Activated CD8-positive, alpha-beta T cell treated with anti-CD3 and anti-CD28 coated beads, Interleukin-2, amount 10 ng/mL, durations not matched to agents 7 days and 5 days (primary cell): ENCODE results near the gene SPDYE18. TPM values are rescaled to one million over a fixed set of nuclear protein-coding genes. Genes with fewer than 3 reads are reported as not detected.
"Not testable (repeated sequence)": the region's sequence is repeated elsewhere in the genome, so short reads cannot be mapped to it uniquely, and the experiment has no call there.

Experiments used
- ATAC-seq: fragments of 150-1000 bp; cut with Tn5 transposase; one replicate; pipeline ENCODE4 v1.10.0; 2021; ENCODE audit warnings: moderate library complexity
- CTCF ChIA-PET: fragments of 350-600 bp; sonication (Branson Sonifier 250); formaldehyde crosslinking; loops from one replicate; lab custom pipeline; 2021; ENCODE audit warnings: antibody characterized with exemption; lab: Charles Lee
- POLR2A ChIA-PET: fragments of 350-600 bp; sonication (Branson Sonifier 250); formaldehyde crosslinking; loops from one replicate; lab custom pipeline; 2021; ENCODE audit warnings: antibody characterized with exemption; lab: Charles Lee
- DNase-seq: peaks from one replicate; pipeline ENCODE4 v3.0.0-alpha.2; 2020
- H3K27ac Mint-ChIP-seq: one replicate; pipeline ENCODE4 v1.8.0; 2021; ENCODE audit warnings: mild to moderate bottlenecking, mixed read lengths
- H3K27me3 Mint-ChIP-seq: one replicate; pipeline ENCODE4 v1.8.0; 2021; ENCODE audit warnings: low read depth, mixed read lengths
- H3K36me3 Mint-ChIP-seq: one replicate; pipeline ENCODE4 v1.8.0; 2021; ENCODE audit warnings: low read depth, mixed read lengths
- H3K4me1 Mint-ChIP-seq: one replicate; pipeline ENCODE4 v1.8.0; 2021; ENCODE audit warnings: low read depth, mixed read lengths
- H3K4me3 Mint-ChIP-seq: one replicate; pipeline ENCODE4 v1.8.0; 2021; ENCODE audit warnings: mild to moderate bottlenecking, mixed read lengths
- H3K9me3 Mint-ChIP-seq: one replicate; pipeline ENCODE4 v1.8.0; 2022; ENCODE audit warnings: mixed read lengths; ENCODE audit not compliant: insufficient read depth
- total RNA-seq, 2 experiments: library from RNA; stranded (reverse); gene quantifications; one replicate each; pipeline ENCODE4 v1.2.3, GENCODE V29; 2021

Gene SPDYE18, protein sequence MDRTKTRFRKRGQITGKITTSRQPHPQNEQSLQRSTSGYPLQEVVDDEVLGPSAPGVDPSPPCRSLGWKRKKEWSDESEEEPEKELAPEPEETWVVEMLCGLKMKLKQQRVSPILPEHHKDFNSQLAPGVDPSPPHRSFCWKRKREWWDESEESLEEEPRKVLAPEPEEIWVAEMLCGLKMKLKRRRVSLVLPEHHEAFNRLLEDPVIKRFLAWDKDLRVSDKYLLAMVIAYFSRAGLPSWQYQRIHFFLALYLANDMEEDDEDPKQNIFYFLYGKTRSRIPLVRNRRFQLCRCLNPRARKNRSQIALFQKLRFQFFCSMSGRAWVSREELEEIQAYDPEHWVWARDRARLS
- total RNA-seq, result under 1 TPM; 0.68 to 0.99 TPM

DNA sequence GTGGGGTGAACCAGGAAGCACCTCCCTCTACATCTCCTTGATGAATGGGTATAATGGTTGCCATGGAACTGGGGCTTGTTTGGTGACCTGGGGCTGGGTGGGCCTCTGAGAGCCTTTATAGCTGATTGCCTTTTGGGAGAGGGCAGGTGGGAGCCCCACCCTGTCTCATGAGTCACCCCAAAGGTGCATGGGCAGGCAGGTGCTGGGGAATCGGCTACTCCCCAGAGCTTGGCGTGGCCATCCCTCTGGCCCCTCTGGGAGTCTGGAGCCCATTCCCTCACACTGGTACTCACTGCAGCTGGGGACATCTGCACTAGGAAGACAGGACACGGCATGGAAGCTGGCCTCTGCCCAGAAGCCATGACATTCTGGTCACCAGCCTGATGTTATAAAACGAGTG, at the start of gene SPDYE18:
TSS of gene SPDYE18 (minus strand) at position 2 of the 400 bp plus-strand sequence. CDS start 2,046 bp downstream, outside the sequence.
- DNase-seq, H3K27me3 Mint-ChIP-seq, H3K4me3 Mint-ChIP-seq, POLR2A ChIA-PET, H3K36me3 Mint-ChIP-seq, H3K4me1 Mint-ChIP-seq, CTCF ChIA-PET, H3K9me3 Mint-ChIP-seq, H3K27ac Mint-ChIP-seq, ATAC-seq: not testable (repeated sequence)

DNA sequence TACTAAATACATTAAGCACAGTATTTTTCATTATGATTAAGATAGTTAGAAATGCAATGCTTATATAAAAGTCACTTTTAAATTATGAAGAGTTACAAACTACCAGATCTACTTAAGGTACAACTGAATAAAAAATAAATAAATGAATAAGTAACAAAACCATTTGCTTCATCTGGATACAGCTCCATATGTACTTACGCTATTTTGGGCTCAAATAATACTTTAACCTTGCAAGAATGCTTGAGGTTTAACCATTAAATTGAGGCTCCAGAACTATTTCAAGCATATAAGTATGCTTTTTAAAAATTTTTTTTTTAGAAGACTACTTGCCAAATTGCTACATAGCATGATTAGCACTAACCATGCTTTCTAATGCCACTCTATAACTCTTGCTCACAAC, 46.0 kb upstream of the SPDYE18 start:
- DNase-seq, H3K4me3 Mint-ChIP-seq, CTCF ChIA-PET, H3K27me3 Mint-ChIP-seq, H3K4me1 Mint-ChIP-seq, H3K27ac Mint-ChIP-seq, POLR2A ChIA-PET, H3K9me3 Mint-ChIP-seq, ATAC-seq, H3K36me3 Mint-ChIP-seq: not testable (repeated sequence)

DNA sequence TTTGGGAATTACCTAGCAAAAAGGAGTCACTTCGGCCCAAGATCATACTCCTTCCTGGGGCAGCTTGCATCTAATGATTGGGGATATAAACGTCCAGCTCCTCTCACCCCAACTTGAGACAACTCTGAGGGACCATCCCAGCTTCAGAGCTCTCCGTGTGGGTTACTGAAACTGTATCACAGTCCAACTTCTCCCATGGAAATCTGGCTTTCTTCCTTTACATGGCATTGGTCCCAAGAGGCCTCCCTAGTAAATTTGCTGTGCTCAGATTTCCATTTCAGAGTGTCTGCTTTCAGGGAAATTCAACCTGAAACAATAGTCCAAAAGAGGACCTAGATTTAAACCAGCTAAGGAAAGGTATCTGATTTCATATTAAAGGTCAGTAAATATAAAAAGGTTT, 45.3 kb upstream of the SPDYE18 start:
- POLR2A ChIA-PET, H3K4me1 Mint-ChIP-seq, DNase-seq, CTCF ChIA-PET, H3K36me3 Mint-ChIP-seq, ATAC-seq, H3K9me3 Mint-ChIP-seq, H3K27me3 Mint-ChIP-seq, H3K4me3 Mint-ChIP-seq, H3K27ac Mint-ChIP-seq: not testable (repeated sequence)

DNA sequence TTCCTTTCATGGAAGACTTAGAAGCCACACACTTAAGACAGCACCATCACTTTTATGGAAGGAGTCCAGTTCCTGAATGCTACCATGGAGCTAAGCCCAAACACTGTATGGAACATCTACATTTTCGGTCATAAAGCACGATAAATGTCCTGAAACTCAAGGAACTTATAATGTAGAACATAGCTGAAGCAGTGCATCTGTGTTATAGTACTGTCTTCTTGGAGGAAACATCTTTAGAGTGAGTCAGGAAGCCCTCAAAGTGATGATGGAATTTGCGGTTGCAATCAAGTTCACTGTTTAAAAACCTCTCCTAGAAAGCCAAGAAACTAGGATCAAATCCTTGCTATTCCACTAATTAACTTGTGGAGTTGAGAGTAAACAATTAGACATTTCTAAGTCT, 43.5 kb upstream of the SPDYE18 start:
- H3K9me3 Mint-ChIP-seq, H3K27ac Mint-ChIP-seq, POLR2A ChIA-PET, DNase-seq, ATAC-seq, CTCF ChIA-PET, H3K4me1 Mint-ChIP-seq, H3K27me3 Mint-ChIP-seq, H3K36me3 Mint-ChIP-seq, H3K4me3 Mint-ChIP-seq: not testable (repeated sequence)

DNA sequence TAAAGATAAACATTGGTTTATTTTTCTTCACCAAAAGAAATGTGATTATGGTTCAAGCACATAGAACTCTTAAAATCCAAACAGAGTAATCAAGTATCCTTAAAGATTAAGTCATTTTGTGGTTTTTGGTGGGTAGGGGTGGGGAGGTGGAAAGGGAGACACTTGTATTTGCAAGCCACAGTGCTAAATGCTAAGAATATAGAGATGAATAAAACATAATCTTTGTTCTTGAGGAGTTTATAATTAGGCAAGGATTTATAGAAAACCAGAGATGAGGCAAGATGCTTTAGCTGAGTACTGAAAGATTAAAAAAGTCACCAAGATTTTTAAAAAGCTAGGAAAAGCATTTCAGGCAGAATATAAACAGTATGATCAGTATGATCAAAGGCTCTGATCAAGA, 40.3 kb upstream of the SPDYE18 start:
- not testable (repeated sequence) for ATAC-seq

DNA sequence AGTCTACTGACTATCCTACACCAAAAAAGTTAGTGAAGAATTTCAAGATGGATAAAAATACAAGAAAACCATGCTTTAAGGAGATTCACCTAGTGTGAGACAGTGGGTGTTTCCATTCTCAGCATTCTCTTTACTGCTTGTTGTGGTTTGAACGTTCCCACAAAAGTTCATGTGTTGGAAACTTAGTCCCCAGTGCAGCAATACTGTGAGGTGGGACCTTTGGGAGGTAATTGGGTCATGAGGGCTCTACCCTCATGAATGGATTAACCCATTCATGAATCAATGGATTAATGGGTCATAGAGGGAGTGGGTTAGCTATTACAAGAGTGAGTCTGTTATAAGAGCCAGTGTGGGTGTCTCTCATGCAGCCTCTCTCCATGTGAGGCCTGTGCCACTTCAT, 38.8 kb upstream of the SPDYE18 start:
- H3K27me3 Mint-ChIP-seq, H3K4me1 Mint-ChIP-seq, H3K4me3 Mint-ChIP-seq, H3K36me3 Mint-ChIP-seq, CTCF ChIA-PET, POLR2A ChIA-PET, ATAC-seq, DNase-seq, H3K9me3 Mint-ChIP-seq, H3K27ac Mint-ChIP-seq: not testable (repeated sequence)

More for the DNA sequence above, 40.3 kb upstream of the SPDYE18 start:
- POLR2A ChIA-PET, DNase-seq, H3K4me1 Mint-ChIP-seq, CTCF ChIA-PET, H3K27me3 Mint-ChIP-seq, H3K4me3 Mint-ChIP-seq, H3K9me3 Mint-ChIP-seq, H3K36me3 Mint-ChIP-seq, H3K27ac Mint-ChIP-seq: not testable (repeated sequence)

DNA sequence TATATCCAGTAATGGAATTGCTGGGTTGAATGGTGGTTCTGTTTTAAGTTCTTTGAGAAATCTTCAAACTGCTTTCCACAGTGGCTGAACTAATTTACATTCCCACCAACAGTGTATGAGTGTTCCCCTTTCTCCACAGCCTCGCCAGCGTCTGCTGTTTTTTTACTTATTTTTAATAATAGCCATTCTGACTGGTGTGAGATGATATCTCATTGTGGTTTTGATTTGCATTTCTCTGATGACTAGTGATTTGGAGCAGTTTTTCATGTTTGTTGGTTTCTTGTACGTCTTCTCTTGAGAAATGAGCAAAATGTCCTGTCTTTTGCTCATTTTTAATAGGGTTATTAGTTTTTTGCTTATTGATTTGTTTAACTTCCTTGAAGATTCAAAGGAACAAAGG, 38.1 kb upstream of the SPDYE18 start:
- ATAC-seq, DNase-seq, H3K27me3 Mint-ChIP-seq, H3K9me3 Mint-ChIP-seq, H3K36me3 Mint-ChIP-seq, H3K4me3 Mint-ChIP-seq, H3K27ac Mint-ChIP-seq, POLR2A ChIA-PET, CTCF ChIA-PET, H3K4me1 Mint-ChIP-seq: not testable (repeated sequence)

DNA sequence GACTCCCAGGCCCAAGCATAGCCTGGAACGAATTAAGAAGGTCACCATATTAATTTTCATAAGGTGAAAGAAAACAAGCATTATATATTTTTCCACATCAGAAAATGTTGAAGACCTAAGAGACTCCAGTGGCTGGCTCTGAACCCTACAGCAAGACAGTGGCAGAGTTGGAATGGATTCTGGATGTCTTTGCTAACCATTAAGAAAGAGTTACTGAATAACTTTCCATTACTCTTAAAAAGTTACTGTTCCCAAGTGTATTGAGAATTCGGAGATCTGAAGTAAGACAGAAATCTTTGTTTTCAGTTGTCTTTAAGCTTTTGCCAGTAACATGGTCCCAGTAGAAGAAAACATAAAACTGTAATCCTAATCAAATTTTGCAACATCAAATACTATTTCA, 29.9 kb upstream of the SPDYE18 start:
- H3K36me3 Mint-ChIP-seq, H3K27me3 Mint-ChIP-seq, H3K27ac Mint-ChIP-seq, CTCF ChIA-PET, H3K9me3 Mint-ChIP-seq, POLR2A ChIA-PET, ATAC-seq, H3K4me1 Mint-ChIP-seq, H3K4me3 Mint-ChIP-seq, DNase-seq: not testable (repeated sequence)

DNA sequence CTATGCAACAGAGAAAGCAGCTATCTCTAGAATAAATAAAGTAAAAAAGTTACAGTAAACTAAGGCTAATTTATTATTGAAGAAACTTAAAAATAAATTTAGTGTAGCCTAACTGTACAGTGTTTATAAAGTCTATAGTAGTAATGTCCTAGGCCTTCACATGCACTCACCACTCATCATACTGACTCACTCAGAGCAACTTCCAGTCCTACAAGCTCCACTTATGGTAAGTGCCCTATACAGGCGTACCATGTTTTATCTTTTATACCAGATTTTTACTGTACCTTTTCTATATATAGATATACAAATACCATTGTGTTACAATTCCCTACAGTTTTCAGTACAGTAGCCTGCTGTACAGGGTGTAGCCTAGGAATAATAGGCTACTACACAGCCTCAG, 19.8 kb upstream of the SPDYE18 start:
- H3K27me3 Mint-ChIP-seq, H3K27ac Mint-ChIP-seq, H3K9me3 Mint-ChIP-seq, H3K36me3 Mint-ChIP-seq, ATAC-seq, H3K4me1 Mint-ChIP-seq, CTCF ChIA-PET, DNase-seq, H3K4me3 Mint-ChIP-seq, POLR2A ChIA-PET: not testable (repeated sequence)

DNA sequence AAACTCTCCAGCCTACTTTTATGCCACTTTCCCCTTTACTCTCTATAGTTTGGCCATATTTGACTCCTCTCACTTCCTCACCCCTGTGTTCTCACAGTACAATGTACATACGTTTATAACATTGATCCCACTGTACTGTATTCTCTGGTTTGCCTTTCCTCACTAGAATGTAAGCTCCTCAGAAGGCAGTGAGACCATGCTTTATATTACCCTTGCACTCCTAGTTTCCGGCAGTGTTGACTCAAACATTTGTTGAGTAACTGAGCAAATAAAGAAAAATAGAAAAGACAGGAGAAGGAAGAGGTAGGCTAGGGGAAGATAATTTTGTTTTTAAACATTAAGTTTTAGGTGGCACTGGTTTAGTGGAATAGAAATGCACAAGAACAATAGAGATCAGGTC, 17.9 kb upstream of the SPDYE18 start:
- ATAC-seq, POLR2A ChIA-PET, H3K4me3 Mint-ChIP-seq, H3K27me3 Mint-ChIP-seq, DNase-seq, H3K36me3 Mint-ChIP-seq, H3K27ac Mint-ChIP-seq, H3K9me3 Mint-ChIP-seq, CTCF ChIA-PET, H3K4me1 Mint-ChIP-seq: not testable (repeated sequence)

DNA sequence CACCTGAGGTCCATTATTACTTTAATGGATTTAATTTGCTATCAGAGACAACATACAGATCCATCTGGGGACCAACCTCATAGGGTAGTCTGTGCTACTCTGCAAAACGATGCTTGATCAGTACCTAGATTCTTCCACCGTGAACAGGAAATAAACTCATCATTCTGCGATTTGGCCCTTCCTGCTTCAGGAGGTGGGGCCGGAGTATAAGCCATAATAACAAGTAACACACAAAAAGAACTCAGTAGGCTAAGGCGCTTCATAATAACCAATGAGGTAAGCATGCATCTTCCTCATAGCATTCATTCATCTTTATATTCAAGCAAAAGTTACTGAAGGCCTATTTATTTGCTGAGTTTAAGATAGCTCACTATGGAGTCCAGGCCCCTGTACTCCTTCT, 17.3 kb upstream of the SPDYE18 start:
- H3K4me3 Mint-ChIP-seq, H3K27me3 Mint-ChIP-seq, H3K36me3 Mint-ChIP-seq, DNase-seq, H3K9me3 Mint-ChIP-seq, H3K4me1 Mint-ChIP-seq, CTCF ChIA-PET, H3K27ac Mint-ChIP-seq, ATAC-seq, POLR2A ChIA-PET: not testable (repeated sequence)

DNA sequence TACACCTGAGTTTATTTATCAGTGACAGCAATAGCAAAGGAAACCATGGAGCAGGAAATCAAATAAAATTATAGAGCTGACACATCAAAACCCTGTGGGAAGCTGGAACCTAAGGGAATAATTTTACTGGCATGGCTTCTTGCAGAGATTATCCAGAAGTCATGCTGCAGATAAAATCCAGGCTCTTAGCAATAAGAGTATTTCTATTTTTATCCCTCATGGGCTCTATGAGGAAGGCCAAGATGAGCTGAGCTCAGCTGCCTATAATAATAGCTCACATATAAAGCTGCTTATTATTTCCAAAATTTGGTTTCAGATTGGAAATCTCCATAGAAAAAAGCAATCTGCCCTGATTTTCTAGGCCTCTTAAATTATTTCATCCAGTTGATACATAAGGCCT, 16.8 kb upstream of the SPDYE18 start:
- POLR2A ChIA-PET, H3K4me3 Mint-ChIP-seq, H3K36me3 Mint-ChIP-seq, CTCF ChIA-PET, H3K27ac Mint-ChIP-seq, ATAC-seq, H3K9me3 Mint-ChIP-seq, H3K27me3 Mint-ChIP-seq, H3K4me1 Mint-ChIP-seq, DNase-seq: not testable (repeated sequence)

DNA sequence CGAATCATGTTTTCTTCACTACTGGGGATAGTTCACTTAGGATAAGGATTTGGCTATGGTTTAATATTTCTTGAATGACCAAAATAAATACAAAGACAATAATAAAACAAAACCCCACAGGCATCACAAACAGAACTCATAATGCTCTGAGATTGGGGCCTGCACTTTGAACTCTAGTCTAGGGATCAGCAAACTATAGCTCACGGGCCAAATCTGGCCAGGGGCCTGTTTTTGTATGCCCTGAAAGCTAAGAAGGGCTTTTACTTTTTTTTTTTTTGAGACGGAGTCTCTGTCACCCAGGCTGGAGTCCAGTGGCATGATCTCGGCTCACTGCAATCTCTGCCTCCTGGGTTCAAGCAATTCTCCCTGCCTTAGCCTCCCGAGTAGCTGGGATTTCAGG, 14.7 kb upstream of the SPDYE18 start:
- DNase-seq, H3K4me3 Mint-ChIP-seq, H3K27ac Mint-ChIP-seq, H3K9me3 Mint-ChIP-seq, H3K4me1 Mint-ChIP-seq, H3K27me3 Mint-ChIP-seq, POLR2A ChIA-PET, ATAC-seq, CTCF ChIA-PET: not testable (repeated sequence)
- H3K36me3 Mint-ChIP-seq, result peaks cover 11% of the 10 kb centered on the region
